ENCODE measurements around the gene BCLAF1.

The BCLAF1 gene

GRCh38 chr6:136330634-136331033, 41.0 kb upstream of the BCLAF1 start:
- Histone ChIP-seq H2AFZ (ENCODE audit: low read length, unreplicated experiment) (no peak overlapping the region), H3K27ac (ENCODE audit: low read depth, low read length) (no peak overlapping the region), H3K4me1 (ENCODE audit: control insufficient read depth, insufficient read depth, low read length, unreplicated experiment) (no peaks in the 10 kb centered on the region), H3K4me3 (ENCODE audit: low read depth, low read length) (no peak overlapping the region), H3K79me2 (ENCODE audit: control insufficient read depth, insufficient read depth, low read length, unreplicated experiment) (no peaks in the 10 kb centered on the region), H3K27me3 (ENCODE audit: insufficient read depth, low read length) (peaks cover 18% of the 10 kb centered on the region), H3K36me3 (ENCODE audit: insufficient read depth, low read length) (no peaks in the 10 kb centered on the region)

GRCh38 chr6:136326038-136326553, 36.5 kb upstream of the BCLAF1 start:
- no peak overlapping the region for H3K27ac ChIP-seq (ENCODE audit: low read depth, low read length)
- H3K27me3 ChIP-seq (ENCODE audit: insufficient read depth, low read length): no peaks in the 10 kb centered on the region
- no peaks in the 10 kb centered on the region for H3K36me3 ChIP-seq (ENCODE audit: insufficient read depth, low read length)
- H3K4me1 ChIP-seq (ENCODE audit: control insufficient read depth, insufficient read depth, low read length, unreplicated experiment): no peaks in the 10 kb centered on the region
- no peaks in the 10 kb centered on the region for H3K79me2 ChIP-seq (ENCODE audit: control insufficient read depth, insufficient read depth, low read length, unreplicated experiment)
- H2AFZ ChIP-seq (ENCODE audit: low read length, unreplicated experiment): no peak overlapping the region
- H3K4me3 ChIP-seq (ENCODE audit: low read depth, low read length): no peak overlapping the region

- no peaks in the 10 kb centered on the region for H3K27me3 ChIP-seq (ENCODE audit: insufficient read depth, low read length)
- no peak overlapping the region for H2AFZ ChIP-seq (ENCODE audit: low read length, unreplicated experiment)
- no peak overlapping the region for H3K4me3 ChIP-seq (ENCODE audit: low read depth, low read length)
- H3K36me3 ChIP-seq (ENCODE audit: insufficient read depth, low read length): no peaks in the 10 kb centered on the region
- H3K27ac ChIP-seq (ENCODE audit: low read depth, low read length): no peak overlapping the region
- H3K79me2 ChIP-seq (ENCODE audit: control insufficient read depth, insufficient read depth, low read length, unreplicated experiment): no peaks in the 10 kb centered on the region
- no peaks in the 10 kb centered on the region for H3K4me1 ChIP-seq (ENCODE audit: control insufficient read depth, insufficient read depth, low read length, unreplicated experiment)
These were observed 35.2 kb upstream of the BCLAF1 start for GRCh38 chr6:136324686-136325380.

GRCh38 chr6:136323431-136324112, 33.9 kb upstream of the BCLAF1 start:
- no peaks in the 10 kb centered on the region for H3K79me2 ChIP-seq (ENCODE audit: control insufficient read depth, insufficient read depth, low read length, unreplicated experiment)
- no peaks in the 10 kb centered on the region for H3K27me3 ChIP-seq (ENCODE audit: insufficient read depth, low read length)
- no peak overlapping the region for H2AFZ ChIP-seq (ENCODE audit: low read length, unreplicated experiment)
- no peaks in the 10 kb centered on the region for H3K4me1 ChIP-seq (ENCODE audit: control insufficient read depth, insufficient read depth, low read length, unreplicated experiment)
- no peak overlapping the region for H3K27ac ChIP-seq (ENCODE audit: low read depth, low read length)
- H3K36me3 ChIP-seq (ENCODE audit: insufficient read depth, low read length): no peaks in the 10 kb centered on the region
- no peak overlapping the region for H3K4me3 ChIP-seq (ENCODE audit: low read depth, low read length)

- H3K27me3 ChIP-seq (ENCODE audit: insufficient read depth, low read length): no peaks in the 10 kb centered on the region
- H3K36me3 ChIP-seq (ENCODE audit: insufficient read depth, low read length): no peaks in the 10 kb centered on the region
- H2AFZ ChIP-seq (ENCODE audit: low read length, unreplicated experiment): no peak overlapping the region
- H3K79me2 ChIP-seq (ENCODE audit: control insufficient read depth, insufficient read depth, low read length, unreplicated experiment): no peaks in the 10 kb centered on the region
- H3K4me3 ChIP-seq (ENCODE audit: low read depth, low read length): no peak overlapping the region
- H3K4me1 ChIP-seq (ENCODE audit: control insufficient read depth, insufficient read depth, low read length, unreplicated experiment): no peaks in the 10 kb centered on the region
- no peak overlapping the region for H3K27ac ChIP-seq (ENCODE audit: low read depth, low read length)
These were observed 30.1 kb upstream of the BCLAF1 start for GRCh38 chr6:136319732-136320131.

- Histone ChIP-seq H3K4me1 (ENCODE audit: control insufficient read depth, insufficient read depth, low read length, unreplicated experiment) (no peaks in the 10 kb centered on the region), H2AFZ (ENCODE audit: low read length, unreplicated experiment) (no peak overlapping the region), H3K36me3 (ENCODE audit: insufficient read depth, low read length) (no peaks in the 10 kb centered on the region), H3K27ac (ENCODE audit: low read depth, low read length) (no peak overlapping the region), H3K79me2 (ENCODE audit: control insufficient read depth, insufficient read depth, low read length, unreplicated experiment) (no peaks in the 10 kb centered on the region), H3K4me3 (ENCODE audit: low read depth, low read length) (no peak overlapping the region), H3K27me3 (ENCODE audit: insufficient read depth, low read length) (0 out of 2 replicates have a peak, but pooled peaks cover under 1% of the 10 kb centered on the region)
These were observed 29.0 kb upstream of the BCLAF1 start for GRCh38 chr6:136318676-136319075.

- Histone ChIP-seq H3K27ac (ENCODE audit: low read depth, low read length) (no peak overlapping the region), H2AFZ (ENCODE audit: low read length, unreplicated experiment) (no peak overlapping the region)
These were observed 28.3 kb upstream of the BCLAF1 start for GRCh38 chr6:136317971-136318370.

GRCh38 chr6:136317021-136317694, 27.5 kb upstream of the BCLAF1 start:
- H3K4me1 ChIP-seq (ENCODE audit: control insufficient read depth, insufficient read depth, low read length, unreplicated experiment): no peaks in the 10 kb centered on the region
- no peak overlapping the region for H3K4me3 ChIP-seq (ENCODE audit: low read depth, low read length)
- peak overlapping the region; percentile 41 for H2AFZ ChIP-seq (ENCODE audit: low read length, unreplicated experiment)
- H3K79me2 ChIP-seq (ENCODE audit: control insufficient read depth, insufficient read depth, low read length, unreplicated experiment): no peaks in the 10 kb centered on the region
- H3K27me3 ChIP-seq (ENCODE audit: insufficient read depth, low read length): peaks cover 5% of the 10 kb centered on the region
- H3K36me3 ChIP-seq (ENCODE audit: insufficient read depth, low read length): no peaks in the 10 kb centered on the region
- H3K27ac ChIP-seq (ENCODE audit: low read depth, low read length): no peak overlapping the region

More at GRCh38 chr6:136317971-136318370, 28.3 kb upstream of the BCLAF1 start:
- Histone ChIP-seq H3K27me3 (ENCODE audit: insufficient read depth, low read length) (peaks cover 5% of the 10 kb centered on the region; the same call in 1 of the 2 replicates), H3K4me1 (ENCODE audit: control insufficient read depth, insufficient read depth, low read length, unreplicated experiment) (no peaks in the 10 kb centered on the region), H3K36me3 (ENCODE audit: insufficient read depth, low read length) (no peaks in the 10 kb centered on the region), H3K79me2 (ENCODE audit: control insufficient read depth, insufficient read depth, low read length, unreplicated experiment) (no peaks in the 10 kb centered on the region), H3K4me3 (ENCODE audit: low read depth, low read length) (no peak overlapping the region)

- no peaks in the 10 kb centered on the region for H3K4me1 ChIP-seq (ENCODE audit: control insufficient read depth, insufficient read depth, low read length, unreplicated experiment)
- no peaks in the 10 kb centered on the region for H3K79me2 ChIP-seq (ENCODE audit: control insufficient read depth, insufficient read depth, low read length, unreplicated experiment)
- H3K36me3 ChIP-seq (ENCODE audit: insufficient read depth, low read length): no peaks in the 10 kb centered on the region
- H2AFZ ChIP-seq (ENCODE audit: low read length, unreplicated experiment): no peak overlapping the region
- peaks cover 5% of the 10 kb centered on the region for H3K27me3 ChIP-seq (ENCODE audit: insufficient read depth, low read length)
- H3K4me3 ChIP-seq (ENCODE audit: low read depth, low read length): no peak overlapping the region
- no peak overlapping the region for H3K27ac ChIP-seq (ENCODE audit: low read depth, low read length)
These were observed 25.9 kb upstream of the BCLAF1 start for GRCh38 chr6:136315594-136315993.

GRCh38 chr6:136312975-136313374, 23.3 kb upstream of the BCLAF1 start:
- Histone ChIP-seq H3K4me1 (ENCODE audit: control insufficient read depth, insufficient read depth, low read length, unreplicated experiment) (no peaks in the 10 kb centered on the region), H3K79me2 (ENCODE audit: control insufficient read depth, insufficient read depth, low read length, unreplicated experiment) (no peaks in the 10 kb centered on the region), H3K27ac (ENCODE audit: low read depth, low read length) (no peak overlapping the region), H3K27me3 (ENCODE audit: insufficient read depth, low read length) (peaks cover 5% of the 10 kb centered on the region), H3K4me3 (ENCODE audit: low read depth, low read length) (no peak overlapping the region), H3K36me3 (ENCODE audit: insufficient read depth, low read length) (no peaks in the 10 kb centered on the region), H2AFZ (ENCODE audit: low read length, unreplicated experiment) (no peak overlapping the region)

Measured in ACC112 (cell line).